ENCODE results near the gene DNMBP. TPM values are rescaled to one million over a fixed set of nuclear protein-coding genes. Genes with fewer than 3 reads are reported as not detected.
"Not testable (repeated sequence)": the region's sequence is repeated elsewhere in the genome, so short reads cannot be mapped to it uniquely, and the experiment has no call there.

The DNMBP gene
- total and polyA plus RNA-seq, 2 experiments from 2014 or later = 13.4 to 31.2 TPM

DNA sequence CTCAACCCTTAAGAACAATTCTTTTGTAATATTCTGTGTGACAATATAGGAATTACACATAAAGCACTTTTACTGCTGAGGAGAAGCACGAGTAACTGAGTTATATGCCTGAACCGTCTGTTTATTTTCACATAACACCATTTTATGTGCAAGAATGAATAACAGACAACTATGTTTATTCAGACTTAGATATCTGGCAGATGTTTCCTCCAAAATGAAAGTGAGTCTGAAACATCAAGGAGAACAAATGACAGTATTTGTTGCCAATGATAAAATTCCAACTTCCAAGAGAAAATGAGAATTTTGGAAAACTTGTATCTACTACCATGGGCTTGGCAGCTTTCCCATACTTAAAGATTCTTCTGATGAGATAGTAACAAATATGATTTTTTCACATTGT is 51.4 kb downstream of the DNMBP start:
- Histone ChIP-seq H3K27me3 (ENCODE audit: insufficient read depth) (no peaks in the 10 kb centered on the region), H3K27ac (ENCODE audit: low read depth) (no peak overlapping the region), H2AFZ (no peak overlapping the region), H3K36me3 (ENCODE audit: insufficient read depth) (no peaks in the 10 kb centered on the region), H3F3A (replicated peaks; ENCODE audit: low read depth) (no peaks in the 10 kb centered on the region), H3K4me2 (no peak overlapping the region), H3K9me2 (ENCODE audit: insufficient read depth) (no peaks in the 10 kb centered on the region), H3K79me2 (replicated peaks; ENCODE audit: insufficient read depth) (no peaks in the 10 kb centered on the region), H3K4me3 (no peak overlapping the region), H4K20me1 (replicated peaks; ENCODE audit: insufficient read depth) (no peaks in the 10 kb centered on the region), H3K4me1 (ENCODE audit: insufficient read depth) (no peaks in the 10 kb centered on the region)
- Mint-ChIP-seq H3K9me3 (no peaks in the 10 kb centered on the region), H3K27me3 (ENCODE audit: insufficient read depth, low read depth, poor library complexity) (no peaks in the 10 kb centered on the region), H3K27ac (no peak overlapping the region), H3K36me3 (ENCODE audit: low read depth) (peaks cover 20% of the 10 kb centered on the region), H3K4me1 (no peaks in the 10 kb centered on the region), H3K4me3 (no peak overlapping the region)
- ATAC-seq (no peak), DNase-seq (ENCODE audit: low spot score) (no peak)
- TF ChIP-seq ZNF462 (CRISPR knock-in tag; IDR thresholded peaks at IDR 0.05) (no peak), EZH2 (IDR thresholded peaks at IDR 0.05; ENCODE audit: low read depth, unreplicated experiment) (no peak)

DNA sequence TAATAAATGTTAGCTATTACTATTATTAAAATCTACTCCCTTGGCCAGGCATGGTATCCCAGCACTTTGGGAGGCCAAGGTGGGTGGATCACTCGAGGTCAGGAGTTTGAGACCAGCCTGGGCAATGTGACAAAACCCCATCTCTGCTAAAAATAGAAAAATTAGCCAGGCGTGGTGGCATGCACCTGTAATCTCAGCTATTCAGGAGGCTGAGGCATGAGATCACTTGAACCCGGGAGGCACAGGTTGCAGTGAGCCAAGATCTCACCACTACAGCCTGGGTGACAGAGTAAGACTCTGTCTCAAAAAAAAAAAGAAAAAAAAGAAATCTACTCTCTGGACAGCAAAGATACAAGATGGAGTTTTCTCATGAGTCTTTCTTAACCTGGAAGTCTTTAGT is 56.2 kb downstream of the DNMBP start:
- Mint-ChIP-seq H3K9me3 (peaks cover 25% of the 10 kb centered on the region), H3K36me3 (ENCODE audit: low read depth) (peaks cover 48% of the 10 kb centered on the region)
- not testable (repeated sequence) for H3K79me2 ChIP-seq (replicated peaks; ENCODE audit: insufficient read depth); H4K20me1 ChIP-seq (replicated peaks; ENCODE audit: insufficient read depth); H2AFZ ChIP-seq; H3K27ac Mint-ChIP-seq; H3K4me1 ChIP-seq (ENCODE audit: insufficient read depth); H3K27me3 Mint-ChIP-seq (ENCODE audit: insufficient read depth, low read depth, poor library complexity); ATAC-seq; H3K4me3 ChIP-seq; DNase-seq (ENCODE audit: low spot score); H3F3A ChIP-seq (replicated peaks; ENCODE audit: low read depth); H3K27ac ChIP-seq (ENCODE audit: low read depth); H3K4me3 Mint-ChIP-seq; H3K4me1 Mint-ChIP-seq; H3K4me2 ChIP-seq; H3K36me3 ChIP-seq (ENCODE audit: insufficient read depth); H3K9me2 ChIP-seq (ENCODE audit: insufficient read depth); H3K27me3 ChIP-seq (ENCODE audit: insufficient read depth)

Data from GM23338 (cell line).